Measurements from ENCODE around the gene LPAR1. TPM values are rescaled to one million over a fixed set of nuclear protein-coding genes. Genes with fewer than 3 reads are reported as not detected.

Gene LPAR1
- total RNA-seq, 1 donor from 2014 or later: 11.5 TPM

DNA sequence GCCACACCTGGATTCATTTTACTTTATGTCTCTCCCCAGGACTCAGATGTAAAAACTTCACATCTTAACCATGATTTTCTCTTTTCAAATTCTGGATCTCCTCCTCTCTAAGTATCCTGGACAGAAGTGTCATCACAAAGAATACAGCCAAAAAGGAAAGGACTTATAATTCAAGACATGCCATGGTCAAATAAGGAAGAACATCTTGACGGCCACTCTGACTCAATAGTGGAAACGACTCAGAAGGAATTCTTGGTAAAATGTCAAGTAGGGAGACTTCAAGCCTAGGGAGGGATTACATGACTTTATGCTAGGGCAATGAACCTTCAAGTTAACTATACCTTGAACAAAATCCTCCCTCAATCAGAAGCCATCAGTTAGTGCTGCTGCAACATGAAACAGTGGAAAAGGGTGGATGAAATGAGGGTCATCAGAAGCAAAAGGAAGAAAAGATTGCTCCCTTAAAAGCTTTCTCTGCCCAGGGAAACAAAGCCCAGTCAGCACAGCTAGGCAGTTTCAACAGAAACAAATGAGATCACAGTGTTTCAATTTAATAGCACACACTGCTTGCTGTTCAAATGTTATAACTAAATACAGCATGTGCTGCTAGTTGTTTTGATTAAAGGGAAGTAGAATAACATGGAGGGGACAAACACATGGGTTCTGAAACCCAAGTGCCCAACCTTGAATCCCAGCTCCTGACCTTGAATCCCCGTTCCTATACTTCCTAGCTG, 101.4 kb downstream of the LPAR1 start:
- Histone ChIP-seq H3K4me1 (ENCODE audit: insufficient read depth, low read length) (peaks cover 10% of the 10 kb centered on the region), H3K9me3 (ENCODE audit: insufficient read depth, low read depth, low read length) (no peaks in the 10 kb centered on the region), H4K20me1 (ENCODE audit: insufficient read depth, low read length) (no peaks in the 10 kb centered on the region), H3K9ac (ENCODE audit: low read length) (no peak overlapping the region), H3K79me2 (ENCODE audit: insufficient read depth, low read length) (peaks cover 13% of the 10 kb centered on the region), H3K27ac (ENCODE audit: low read depth, low read length) (no peak overlapping the region), H3K36me3 (ENCODE audit: insufficient read depth, low read length) (peaks cover 7% of the 10 kb centered on the region), H3K27me3 (ENCODE audit: insufficient read depth, low read length) (no peaks in the 10 kb centered on the region), H2AFZ (ENCODE audit: low read depth, low read length) (peak overlapping the region; percentile 8), H3K4me3 (ENCODE audit: insufficient read depth, low read depth, low read length) (no peak overlapping the region), H3K4me2 (ENCODE audit: low read length) (peak overlapping the region; percentile 14)
- TF ChIP-seq EZH2 (IDR thresholded peaks at IDR 0.05; ENCODE audit: insufficient read depth, low read length) (no peak), CTCF (IDR thresholded peaks at IDR 0.05; ENCODE audit: insufficient read depth, low read depth, low read length) (no peak)
- DNase-seq (ENCODE audit: low read depth) (peak; percentile 69), FAIRE-seq (peak; percentile 79)
- H3K27ac Mint-ChIP-seq (ENCODE audit: unreplicated experiment): peak overlapping the region; percentile 2
- peaks cover 10% of the 10 kb centered on the region for H3K36me3 Mint-ChIP-seq (ENCODE audit: low read depth, unreplicated experiment)
- H3K9me3 Mint-ChIP-seq (ENCODE audit: unreplicated experiment): peaks cover 3% of the 10 kb centered on the region
- H3K27me3 Mint-ChIP-seq (ENCODE audit: low read depth, unreplicated experiment): no peaks in the 10 kb centered on the region
- no peak overlapping the region for H3K4me3 Mint-ChIP-seq (ENCODE audit: unreplicated experiment)
- peaks cover 20% of the 10 kb centered on the region for H3K4me1 Mint-ChIP-seq (ENCODE audit: low read depth, unreplicated experiment)

DNA sequence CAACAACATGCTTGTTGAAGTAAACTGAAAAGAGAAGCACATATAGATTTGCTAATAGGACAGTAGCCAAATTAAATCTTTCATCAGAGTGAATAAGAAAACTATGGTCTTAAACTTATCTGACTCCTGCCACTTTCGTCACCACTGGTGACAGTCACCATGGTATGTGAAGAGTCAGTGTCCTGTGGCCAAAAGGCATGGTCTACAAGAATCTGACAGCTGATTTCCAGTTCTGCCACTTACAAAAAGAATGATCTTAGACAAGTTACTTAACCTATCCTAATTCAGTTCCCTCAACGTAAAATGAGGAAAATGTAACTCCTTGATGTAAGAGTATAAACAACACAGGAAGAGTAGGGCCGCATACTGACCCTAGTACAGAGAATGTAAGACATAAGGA, 102.0 kb downstream of the LPAR1 start:
- Mint-ChIP-seq H3K4me1 (ENCODE audit: low read depth, unreplicated experiment) (peaks cover 20% of the 10 kb centered on the region), H3K4me3 (ENCODE audit: unreplicated experiment) (no peak overlapping the region), H3K27ac (ENCODE audit: unreplicated experiment) (peak overlapping the region; percentile 2), H3K27me3 (ENCODE audit: low read depth, unreplicated experiment) (no peaks in the 10 kb centered on the region), H3K9me3 (ENCODE audit: unreplicated experiment) (peaks cover 3% of the 10 kb centered on the region), H3K36me3 (ENCODE audit: low read depth, unreplicated experiment) (peaks cover 10% of the 10 kb centered on the region)
- no peak overlapping the region for H3K27ac ChIP-seq (ENCODE audit: low read depth, low read length)
- no peak overlapping the region for H3K9ac ChIP-seq (ENCODE audit: low read length)
- H3K4me2 ChIP-seq (ENCODE audit: low read length): no peak overlapping the region
- H3K4me3 ChIP-seq (ENCODE audit: insufficient read depth, low read depth, low read length): no peak overlapping the region
- peaks cover 13% of the 10 kb centered on the region for H3K79me2 ChIP-seq (ENCODE audit: insufficient read depth, low read length)
- peaks cover 2% of the 10 kb centered on the region for H3K36me3 ChIP-seq (ENCODE audit: insufficient read depth, low read length)
- H4K20me1 ChIP-seq (ENCODE audit: insufficient read depth, low read length): no peaks in the 10 kb centered on the region
- FAIRE-seq (peak; percentile 58), DNase-seq (ENCODE audit: low read depth) (no peak)
- TF ChIP-seq CTCF (IDR thresholded peaks at IDR 0.05; ENCODE audit: insufficient read depth, low read depth, low read length): no peak
- peaks cover 10% of the 10 kb centered on the region for H3K4me1 ChIP-seq (ENCODE audit: insufficient read depth, low read length)
- H3K9me3 ChIP-seq (ENCODE audit: insufficient read depth, low read depth, low read length): no peaks in the 10 kb centered on the region
- no peak overlapping the region for H2AFZ ChIP-seq (ENCODE audit: low read depth, low read length)
- no peaks in the 10 kb centered on the region for H3K27me3 ChIP-seq (ENCODE audit: insufficient read depth, low read length)

GRCh38 chr9:110935829-110936228, 102.4 kb downstream of the LPAR1 start:
- Histone ChIP-seq H4K20me1 (ENCODE audit: insufficient read depth, low read length) (no peaks in the 10 kb centered on the region), H3K9ac (ENCODE audit: low read length) (no peak overlapping the region), H3K79me2 (ENCODE audit: insufficient read depth, low read length) (peaks cover 13% of the 10 kb centered on the region), H3K27me3 (ENCODE audit: insufficient read depth, low read length) (no peaks in the 10 kb centered on the region), H3K9me3 (ENCODE audit: insufficient read depth, low read depth, low read length) (no peaks in the 10 kb centered on the region), H3K4me2 (ENCODE audit: low read length) (no peak overlapping the region), H2AFZ (ENCODE audit: low read depth, low read length) (no peak overlapping the region), H3K27ac (ENCODE audit: low read depth, low read length) (no peak overlapping the region), H3K36me3 (ENCODE audit: insufficient read depth, low read length) (no peaks in the 10 kb centered on the region), H3K4me3 (ENCODE audit: insufficient read depth, low read depth, low read length) (no peak overlapping the region), H3K4me1 (ENCODE audit: insufficient read depth, low read length) (peaks cover 10% of the 10 kb centered on the region)
- TF ChIP-seq CTCF (IDR thresholded peaks at IDR 0.05; ENCODE audit: insufficient read depth, low read depth, low read length) (no peak), EZH2 (IDR thresholded peaks at IDR 0.05; ENCODE audit: insufficient read depth, low read length) (no peak)
- Mint-ChIP-seq H3K9me3 (ENCODE audit: unreplicated experiment) (peaks cover 3% of the 10 kb centered on the region), H3K36me3 (ENCODE audit: low read depth, unreplicated experiment) (peaks cover 13% of the 10 kb centered on the region), H3K27me3 (ENCODE audit: low read depth, unreplicated experiment) (no peaks in the 10 kb centered on the region), H3K27ac (ENCODE audit: unreplicated experiment) (no peak overlapping the region), H3K4me1 (ENCODE audit: low read depth, unreplicated experiment) (peaks cover 20% of the 10 kb centered on the region), H3K4me3 (ENCODE audit: unreplicated experiment) (no peak overlapping the region)
- no peak for DNase-seq (ENCODE audit: low read depth)
- no peak for FAIRE-seq

Measured in astrocyte (in vitro differentiated cells and primary cell).